SJSA1 (cell line): ENCODE results near the gene FGGY. TPM values are rescaled to one million over a fixed set of nuclear protein-coding genes. Genes with fewer than 3 reads are reported as not detected.
A peak's percentile ranks its signal among the peaks of the same experiment; 100 is the strongest.
"Not testable (repeated sequence)": the region's sequence is repeated elsewhere in the genome, so short reads cannot be mapped to it uniquely, and the experiment has no call there.

Source experiments
- DNase-seq, 2 experiments: peaks; one replicate each; pipeline ENCODE4 v3.0.0-alpha.2; 2015 to 2020; ENCODE audit warnings: low spot score in 2 of 2, low read depth in 1 of 2
- H3K27ac ChIP-seq: fragments of 250-450 bp; sonication (Bioruptor Pico); 2 replicates; pipeline ENCODE4 v1.5.1; 2020; ENCODE audit warnings: mild to moderate bottlenecking, moderate library complexity
- H3K27me3 ChIP-seq: fragments of 250-450 bp; sonication (Bioruptor Pico); replicated peaks from 2 replicates; pipeline ENCODE4 v1.5.1; 2020; ENCODE audit warnings: mild to moderate bottlenecking, moderate library complexity
- H3K36me3 ChIP-seq: fragments of 250-450 bp; sonication (Bioruptor Pico); 2 replicates; pipeline ENCODE4 v1.5.1; 2020; ENCODE audit warnings: mild to moderate bottlenecking
- H3K4me1 ChIP-seq: fragments of 250-450 bp; sonication (Bioruptor Pico); replicated peaks from 2 replicates; pipeline ENCODE4 v1.6.1; 2021; ENCODE audit warnings: mild to moderate bottlenecking
- H3K4me3 ChIP-seq: fragments of 250-450 bp; sonication (Bioruptor Pico); 2 replicates; pipeline ENCODE4 v1.5.1; 2020; ENCODE audit warnings: mild to moderate bottlenecking
- H3K9me3 ChIP-seq: fragments of 250-450 bp; sonication (Bioruptor Pico); replicated peaks from 2 replicates; pipeline ENCODE4 v1.5.1; 2020; ENCODE audit warnings: mild to moderate bottlenecking
- total RNA-seq: library from RNA; depleted of rRNA; stranded (reverse); fragments of >200 nt; shearing (Covaris generic); gene quantifications from 2 replicates; pipeline ENCODE4 v1.2.3, GENCODE V29; 2014

Gene FGGY
- total RNA-seq, 1 experiment from 2014 or later: 9.0 TPM

DNA sequence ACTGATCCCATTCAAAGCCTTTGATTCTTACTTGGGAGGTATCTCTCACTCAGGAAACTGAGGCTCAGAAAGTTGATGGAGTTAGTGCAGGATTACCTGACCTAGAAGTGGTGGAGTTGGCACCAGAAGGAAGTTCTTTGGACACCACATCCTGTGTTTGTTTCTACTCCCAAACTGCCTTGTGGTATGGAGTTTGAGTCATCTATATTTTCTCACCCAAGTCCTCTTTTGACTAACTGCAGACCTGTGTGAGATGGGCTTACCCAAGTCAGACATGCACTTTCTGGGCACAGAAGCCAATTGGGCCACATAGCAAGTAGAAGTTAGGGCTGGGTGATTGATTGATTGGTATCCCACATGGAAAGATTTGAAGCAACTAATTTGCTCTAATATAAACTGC is 36.1 kb downstream of the FGGY start:
- Histone ChIP-seq H3K4me3 (no peak overlapping the region), H3K4me1 (peaks cover 15% of the 10 kb centered on the region), H3K9me3 (no peaks in the 10 kb centered on the region), H3K36me3 (0 out of 2 replicates have a peak, but pooled peaks cover 3% of the 10 kb centered on the region), H3K27me3 (no peaks in the 10 kb centered on the region), H3K27ac (peak overlapping the region; percentile 11)
- peak in 1 of 2 experiments; percentile 24 for DNase-seq

DNA sequence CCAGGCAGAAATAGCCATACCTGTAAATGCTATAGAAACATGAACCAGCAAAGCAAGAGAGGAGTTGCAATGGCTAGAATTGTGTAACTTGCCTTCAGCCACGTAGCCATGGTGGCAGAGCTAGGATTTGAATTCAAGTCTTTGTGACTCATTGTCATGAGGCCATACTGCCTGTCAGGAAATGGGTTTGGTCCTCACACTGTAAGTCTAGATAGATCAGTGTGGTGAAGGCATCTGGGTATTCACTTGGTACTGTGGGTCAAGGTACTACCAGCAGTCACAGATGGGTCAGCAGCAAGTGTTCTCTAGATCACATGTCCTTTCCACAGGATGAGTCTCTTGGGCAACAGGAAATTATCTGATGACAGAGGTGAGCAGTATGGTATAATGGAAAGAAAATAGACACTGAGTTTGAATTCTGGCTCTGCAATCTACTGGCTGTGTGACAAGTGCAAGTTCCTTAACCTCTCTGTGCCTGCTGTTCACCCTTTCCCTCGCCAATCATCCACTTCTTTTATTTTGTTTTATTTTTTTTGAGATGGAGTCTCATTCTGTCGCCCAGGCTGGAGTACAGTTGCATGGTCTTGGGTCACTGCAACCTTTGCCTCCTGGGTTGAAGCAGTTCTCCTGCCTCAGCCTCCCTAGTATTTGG is 36.9 kb downstream of the FGGY start:
- H3K4me1 ChIP-seq: peaks cover 15% of the 10 kb centered on the region
- H3K4me3 ChIP-seq: no peak overlapping the region
- no peaks in the 10 kb centered on the region for H3K27me3 ChIP-seq
- DNase-seq: no peak
- no peak overlapping the region for H3K27ac ChIP-seq
- H3K9me3 ChIP-seq: no peaks in the 10 kb centered on the region
- 0 out of 2 replicates have a peak, but pooled peaks cover 3% of the 10 kb centered on the region for H3K36me3 ChIP-seq

DNA sequence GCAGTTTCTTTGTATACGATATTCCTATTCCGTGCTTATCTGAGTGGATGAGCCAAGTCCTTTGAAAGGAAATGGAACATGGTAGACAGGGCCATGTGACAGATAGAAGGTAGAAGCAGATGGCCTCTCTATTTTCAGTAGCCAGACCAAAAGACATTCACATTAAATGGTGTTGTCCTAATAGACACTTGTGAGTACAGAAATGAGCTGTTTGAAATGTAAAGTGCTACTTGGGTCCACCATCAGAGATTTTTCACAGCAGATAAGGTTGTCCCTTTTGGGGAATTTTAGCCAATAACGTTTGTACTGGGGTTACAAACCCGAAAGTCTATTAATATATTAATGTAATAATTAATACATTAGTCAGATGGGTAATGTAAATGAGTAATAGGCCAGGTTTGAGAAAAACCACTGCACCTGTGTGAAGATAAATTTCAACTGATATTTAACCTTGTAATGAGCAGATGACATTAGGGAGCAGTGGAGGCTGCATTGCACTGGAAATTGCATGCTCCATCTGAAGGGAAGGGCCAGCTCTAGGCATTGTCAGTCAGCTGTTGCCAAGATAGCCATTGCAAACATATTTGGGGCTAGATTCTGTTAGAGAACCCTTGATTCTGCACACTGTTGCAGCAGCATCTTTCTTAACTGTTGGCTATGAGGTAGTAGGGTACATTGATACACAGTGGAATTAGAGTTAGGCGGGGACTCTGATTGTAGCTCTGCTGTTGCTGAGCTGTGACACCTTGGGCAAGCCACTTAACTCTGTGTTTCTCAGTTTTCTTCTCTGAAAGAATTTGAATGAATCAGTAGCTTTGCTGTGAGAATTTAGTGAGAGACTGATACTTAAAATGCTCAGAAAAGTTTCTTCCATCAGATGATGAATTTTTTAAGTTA is 43.8 kb downstream of the FGGY start:
- Histone ChIP-seq H3K27ac (no peak overlapping the region), H3K36me3 (no peaks in the 10 kb centered on the region), H3K4me1 (no peaks in the 10 kb centered on the region), H3K4me3 (no peak overlapping the region), H3K9me3 (no peaks in the 10 kb centered on the region), H3K27me3 (no peaks in the 10 kb centered on the region)
- DNase-seq: no peak

- Histone ChIP-seq H3K27me3 (no peaks in the 10 kb centered on the region), H3K36me3 (no peaks in the 10 kb centered on the region), H3K9me3 (no peaks in the 10 kb centered on the region), H3K4me1 (no peaks in the 10 kb centered on the region), H3K27ac (no peak overlapping the region), H3K4me3 (no peak overlapping the region)
- no peak for DNase-seq
These were observed 46.1 kb downstream of the FGGY start for GRCh38 chr1:59342801-59343575.

DNA sequence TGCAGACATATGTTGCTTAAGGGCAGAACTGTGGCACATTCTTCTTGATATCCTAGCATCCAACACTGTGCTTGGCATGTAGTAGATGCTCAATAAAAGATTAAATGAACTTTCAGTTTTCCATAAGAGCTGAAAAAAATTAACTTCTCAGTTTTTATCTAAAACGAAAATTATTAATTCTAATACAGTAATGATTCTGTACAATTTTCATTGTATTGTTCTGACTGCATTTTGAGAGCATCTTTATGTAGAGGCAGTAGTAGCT is 46.6 kb downstream of the FGGY start:
- H3K9me3 ChIP-seq: no peaks in the 10 kb centered on the region
- H3K4me3 ChIP-seq: no peak overlapping the region
- no peaks in the 10 kb centered on the region for H3K4me1 ChIP-seq
- H3K27ac ChIP-seq: no peak overlapping the region
- no peak for DNase-seq
- H3K27me3 ChIP-seq: no peaks in the 10 kb centered on the region
- H3K36me3 ChIP-seq: no peaks in the 10 kb centered on the region

GRCh38 chr1:59345221-59345620 is 48.3 kb downstream of the FGGY start:
- Histone ChIP-seq H3K9me3 (no peaks in the 10 kb centered on the region), H3K27me3 (no peaks in the 10 kb centered on the region)

DNA sequence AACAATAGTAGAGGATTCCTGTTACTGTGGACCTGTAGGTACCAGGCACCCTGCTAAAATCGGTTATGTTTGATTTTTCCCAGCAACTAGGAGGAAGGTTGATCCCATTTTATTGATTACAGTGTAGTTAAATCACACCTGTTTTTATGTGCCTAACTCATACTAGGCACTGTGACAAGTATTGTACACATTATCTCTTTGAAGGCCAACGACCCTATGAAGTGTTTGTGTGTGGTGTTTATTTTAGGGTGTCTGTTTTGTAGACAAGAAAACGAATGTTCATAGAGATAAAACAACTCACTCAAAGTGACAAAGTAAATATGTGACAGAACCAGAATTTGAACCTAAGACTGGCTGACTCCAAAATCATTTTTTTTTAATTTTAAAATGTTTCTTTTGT is 49.5 kb downstream of the FGGY start:
- Histone ChIP-seq H3K27me3 (no peaks in the 10 kb centered on the region), H3K27ac (no peak overlapping the region), H3K9me3 (no peaks in the 10 kb centered on the region), H3K36me3 (no peaks in the 10 kb centered on the region), H3K4me3 (no peak overlapping the region), H3K4me1 (no peaks in the 10 kb centered on the region)
- DNase-seq: no peak

More at GRCh38 chr1:59345221-59345620, 48.3 kb downstream of the FGGY start:
- Histone ChIP-seq H3K27ac (no peak overlapping the region), H3K4me3 (no peak overlapping the region), H3K36me3 (no peaks in the 10 kb centered on the region), H3K4me1 (no peaks in the 10 kb centered on the region)
- DNase-seq: no peak

DNA sequence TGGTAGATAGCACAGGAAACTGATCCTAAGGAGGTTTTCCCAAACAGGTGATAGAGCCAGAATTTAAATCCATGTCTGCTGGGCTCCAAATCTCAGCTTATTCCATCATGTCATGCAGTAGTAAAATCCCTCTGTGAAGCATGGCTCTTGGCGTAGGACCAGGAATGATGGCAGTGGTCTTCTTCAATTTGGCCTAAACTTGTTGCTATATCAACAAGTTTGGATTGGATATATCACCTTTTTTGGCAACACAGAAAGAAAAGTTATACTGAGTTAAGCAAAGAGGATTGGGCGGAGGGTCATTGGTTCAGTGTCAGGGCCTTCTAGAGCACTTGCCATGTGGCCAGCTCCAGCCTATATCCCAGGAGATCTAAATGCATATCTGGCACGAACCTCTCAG is 52.2 kb downstream of the FGGY start:
- DNase-seq: no peak
- no peak overlapping the region for H3K27ac ChIP-seq
- no peaks in the 10 kb centered on the region for H3K27me3 ChIP-seq

GRCh38 chr1:59350521-59350920 is 53.6 kb downstream of the FGGY start:
- Histone ChIP-seq H3K4me3 (no peak overlapping the region), H3K27ac (no peak overlapping the region), H3K9me3 (no peaks in the 10 kb centered on the region), H3K4me1 (no peaks in the 10 kb centered on the region), H3K27me3 (no peaks in the 10 kb centered on the region), H3K36me3 (no peaks in the 10 kb centered on the region)
- DNase-seq: no peak

More for the DNA sequence above, 52.2 kb downstream of the FGGY start:
- H3K4me3 ChIP-seq: no peak overlapping the region
- no peaks in the 10 kb centered on the region for H3K36me3 ChIP-seq
- H3K4me1 ChIP-seq: no peaks in the 10 kb centered on the region
- no peaks in the 10 kb centered on the region for H3K9me3 ChIP-seq

DNA sequence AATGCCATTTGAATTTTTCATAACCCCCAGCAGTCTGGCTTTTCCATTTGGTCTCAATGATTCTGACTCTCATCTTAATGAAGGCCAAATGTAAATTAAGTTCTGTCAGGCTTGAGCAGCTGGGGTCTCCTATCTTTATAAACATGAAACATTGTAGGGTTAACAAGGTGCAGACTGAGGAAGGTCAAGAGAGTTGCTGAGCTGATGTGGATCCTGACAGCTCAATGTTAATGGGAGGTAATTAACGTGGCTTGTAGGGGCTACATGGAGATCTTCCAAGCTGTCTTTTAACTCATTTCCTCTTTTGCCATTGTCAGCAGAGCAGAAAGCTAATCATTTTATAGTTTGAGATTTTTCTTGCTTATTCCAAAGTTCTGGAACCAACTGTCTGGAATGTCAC is 55.2 kb downstream of the FGGY start:
- H3K4me1 ChIP-seq: no peaks in the 10 kb centered on the region
- H3K4me3 ChIP-seq: no peak overlapping the region
- H3K36me3 ChIP-seq: no peaks in the 10 kb centered on the region
- H3K27me3 ChIP-seq: no peaks in the 10 kb centered on the region
- DNase-seq: no peak
- no peak overlapping the region for H3K27ac ChIP-seq
- no peaks in the 10 kb centered on the region for H3K9me3 ChIP-seq

DNA sequence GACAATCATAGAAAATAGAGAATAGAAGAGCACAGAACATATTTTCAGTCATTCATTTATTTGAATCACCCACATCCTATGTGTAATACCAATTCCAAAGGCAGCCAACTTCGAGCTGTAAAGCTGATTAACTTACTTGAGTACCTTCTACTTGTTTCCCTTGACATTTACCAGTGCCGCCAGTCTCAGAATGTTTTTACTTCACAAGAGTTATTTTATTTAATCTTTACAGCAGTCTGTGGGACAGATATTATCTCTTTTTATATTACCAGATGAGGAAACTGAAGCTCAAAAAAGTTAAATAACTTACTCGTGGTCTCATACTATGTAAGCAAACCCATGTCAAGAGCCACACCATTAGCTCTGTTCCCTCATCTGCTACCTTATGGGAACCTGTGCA is 56.6 kb downstream of the FGGY start:
- no peak overlapping the region for H3K27ac ChIP-seq
- DNase-seq: no peak

DNA sequence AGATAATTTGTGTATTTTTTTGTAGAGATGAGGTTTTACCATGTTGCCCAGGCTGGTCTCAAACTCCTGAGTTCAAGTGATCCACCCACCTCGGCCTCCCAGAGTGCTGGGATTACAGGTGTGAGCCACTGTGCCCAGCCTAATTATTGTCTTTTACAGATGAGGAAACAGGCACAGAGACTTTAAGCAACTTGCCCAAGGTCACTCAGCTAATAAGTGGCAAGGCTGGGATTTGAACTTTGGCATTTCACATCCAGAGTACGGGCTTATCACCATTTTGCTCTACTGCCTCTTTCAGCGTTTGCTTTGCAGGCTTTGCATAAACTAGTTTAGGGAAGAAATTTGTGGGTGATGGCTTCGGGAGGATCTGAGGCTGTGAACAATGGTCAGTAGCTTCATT is 57.3 kb downstream of the FGGY start:
- not testable (repeated sequence) for DNase-seq, H3K36me3 ChIP-seq, H3K27me3 ChIP-seq, H3K27ac ChIP-seq, H3K4me1 ChIP-seq, H3K4me3 ChIP-seq, H3K9me3 ChIP-seq

More for the DNA sequence above, 56.6 kb downstream of the FGGY start:
- no peaks in the 10 kb centered on the region for H3K4me1 ChIP-seq
- H3K36me3 ChIP-seq: no peaks in the 10 kb centered on the region
- no peaks in the 10 kb centered on the region for H3K27me3 ChIP-seq
- no peak overlapping the region for H3K4me3 ChIP-seq
- no peaks in the 10 kb centered on the region for H3K9me3 ChIP-seq

DNA sequence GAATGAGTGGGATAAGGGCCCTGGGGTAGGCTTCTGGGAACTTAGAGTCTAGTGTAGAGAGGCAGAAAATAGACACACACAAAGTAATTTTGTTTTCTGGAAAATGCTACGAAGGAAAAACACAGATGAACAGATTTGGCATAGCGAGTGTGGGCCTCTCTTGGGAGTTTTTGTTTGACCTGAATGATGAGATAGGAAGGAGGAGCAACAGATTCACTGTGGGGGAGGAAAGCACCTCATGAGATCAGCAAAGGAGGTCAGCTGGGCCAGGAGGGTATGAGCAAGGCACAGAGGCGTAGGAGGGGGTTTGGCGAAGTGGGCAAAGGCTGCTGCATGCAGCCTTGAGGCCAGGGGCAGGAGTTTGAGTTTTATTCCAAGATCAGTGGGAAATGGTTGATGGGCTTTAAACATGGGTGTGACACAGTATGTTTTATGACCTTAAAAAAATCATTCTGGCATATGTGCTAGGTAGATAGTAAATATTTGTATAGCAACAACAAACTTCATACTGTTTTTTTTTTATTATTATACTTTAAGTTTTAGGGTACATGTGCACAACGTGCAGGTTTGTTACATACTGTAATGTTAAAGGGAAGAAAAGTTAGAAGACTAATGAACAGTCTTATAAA is 57.9 kb downstream of the FGGY start:
- Histone ChIP-seq H3K9me3 (no peaks in the 10 kb centered on the region), H3K4me1 (peaks cover 7% of the 10 kb centered on the region), H3K27ac (no peak overlapping the region), H3K4me3 (no peak overlapping the region), H3K36me3 (no peaks in the 10 kb centered on the region), H3K27me3 (no peaks in the 10 kb centered on the region)
- no peak for DNase-seq
